MV-4-11 (cell line): Measurements from ENCODE around the gene RNF141.

Experiments
- DNase-seq: peaks from one replicate; lab custom pipeline; 2025; lab: John Stamatoyannopoulos, UW

Gene RNF141

GRCh38 chr11:10522921-10523320, 18.1 kb downstream of the RNF141 start:
- DNase-seq = no peak

- no peak for DNase-seq
Observed at GRCh38 chr11:10522276-10522675, 18.7 kb downstream of the RNF141 start.

- DNase-seq = no peak
Observed at GRCh38 chr11:10520562-10520961, 20.4 kb downstream of the RNF141 start.

GRCh38 chr11:10519630-10520029, 21.4 kb downstream of the RNF141 start:
- DNase-seq = no peak

- no peak for DNase-seq
Observed at GRCh38 chr11:10518891-10519290, 22.1 kb downstream of the RNF141 start.

- DNase-seq = no peak
Observed at GRCh38 chr11:10518123-10518522, 22.9 kb downstream of the RNF141 start.

GRCh38 chr11:10515418-10515817, 25.6 kb downstream of the RNF141 start:
- no peak for DNase-seq

- DNase-seq = no peak
Observed at GRCh38 chr11:10514709-10515108, 26.3 kb downstream of the RNF141 start.

GRCh38 chr11:10514202-10514601, 26.8 kb downstream of the RNF141 start:
- DNase-seq = no peak

- DNase-seq = no peak
Observed at GRCh38 chr11:10511181-10511621, 29.8 kb downstream of the RNF141 start.

- no peak for DNase-seq
Observed at GRCh38 chr11:10506008-10506370, 35.0 kb downstream of the RNF141 start.

GRCh38 chr11:10505278-10506007, 35.5 kb downstream of the RNF141 start:
- no peak for DNase-seq

GRCh38 chr11:10504490-10504889, 36.5 kb downstream of the RNF141 start:
- DNase-seq = no peak

GRCh38 chr11:10503777-10504480, 37.1 kb downstream of the RNF141 start:
- peak; percentile 91 for DNase-seq

GRCh38 chr11:10503221-10503620, 37.8 kb downstream of the RNF141 start:
- DNase-seq = peak; percentile 88

- peak; percentile 60 for DNase-seq
Observed at GRCh38 chr11:10502770-10503169, 38.2 kb downstream of the RNF141 start.

GRCh38 chr11:10502065-10502680, 38.8 kb downstream of the RNF141 start:
- DNase-seq = no peak

GRCh38 chr11:10500757-10501684, 40.0 kb downstream of the RNF141 start:
- DNase-seq = no peak

- no peak for DNase-seq
Observed at GRCh38 chr11:10499874-10500601, 40.9 kb downstream of the RNF141 start.

GRCh38 chr11:10499452-10499851, 41.5 kb downstream of the RNF141 start:
- DNase-seq = peak; percentile 13
